ENCODE results near the gene DCC. TPM values are rescaled to one million over a fixed set of nuclear protein-coding genes. Genes with fewer than 3 reads are reported as not detected.

Gene DCC
- total and polyA plus RNA-seq, 7 experiments from 2014 or later: not detected

- Mint-ChIP-seq H3K4me3 (no peak overlapping the region), H3K27ac (no peak overlapping the region), H3K27me3 (peaks cover 0 to 4% (median 0%) of the 10 kb centered on the region in 5 donors), H3K4me1 (no peaks in the 10 kb centered on the region), H3K9me3 (peaks cover 0 to 11% (median 3%) of the 10 kb centered on the region in 11 donors), H3K36me3 (peaks cover 0 to 5% (median 0%) of the 10 kb centered on the region in 5 donors)
- CTCF ChIA-PET: no interaction called here
- intact Hi-C loops (cut with micrococcal nuclease): no loop called here
- Histone ChIP-seq H3K9me3 (ENCODE audit: control insufficient read depth in 2 of 3, low read length in 3 of 3) (no peaks in the 10 kb centered on the region), H3K36me3 (ENCODE audit: control insufficient read depth in 2 of 3, insufficient read depth in 3 of 3, low read length in 3 of 3) (no peaks in the 10 kb centered on the region), H3K4me1 (ENCODE audit: control insufficient read depth in 2 of 2, insufficient read depth in 2 of 2, low read length in 2 of 2) (no peaks in the 10 kb centered on the region), H3K4me3 (ENCODE audit: low read length) (no peak overlapping the region), H3K27ac (ENCODE audit: low read depth, low read length) (no peak overlapping the region), H3K27me3 (ENCODE audit: control insufficient read depth in 2 of 2, insufficient read depth in 2 of 2, low read length in 2 of 2) (no peaks in the 10 kb centered on the region)
- DNase-seq: no peak
- ATAC-seq: no peak
- POLR2A ChIA-PET: no interaction called here
Measured at GRCh38 chr18:52701219-52701935, 361.4 kb downstream of the DCC start.

GRCh38 chr18:52715421-52715820 lies 375.4 kb downstream of the DCC start:
- Mint-ChIP-seq H3K36me3 (peaks cover 0 to 8% (median 0%) of the 10 kb centered on the region in 5 donors), H3K4me3 (no peak overlapping the region), H3K9me3 (peaks cover 0 to 10% (median 0%) of the 10 kb centered on the region in 11 donors), H3K27ac (no peak overlapping the region), H3K27me3 (peaks cover 0 to 4% (median 0%) of the 10 kb centered on the region in 5 donors), H3K4me1 (no peaks in the 10 kb centered on the region)
- ChIA-PET CTCF (no interaction called here), POLR2A (no interaction called here)
- Histone ChIP-seq H3K4me3 (ENCODE audit: low read length) (no peak overlapping the region), H3K36me3 (ENCODE audit: control insufficient read depth in 2 of 3, insufficient read depth in 3 of 3, low read length in 3 of 3) (no peaks in the 10 kb centered on the region), H3K4me1 (ENCODE audit: control insufficient read depth in 2 of 2, insufficient read depth in 2 of 2, low read length in 2 of 2) (no peaks in the 10 kb centered on the region), H3K9me3 (ENCODE audit: control insufficient read depth in 2 of 3, low read length in 3 of 3) (no peaks in the 10 kb centered on the region), H3K27me3 (ENCODE audit: control insufficient read depth in 2 of 2, insufficient read depth in 2 of 2, low read length in 2 of 2) (no peaks in the 10 kb centered on the region), H3K27ac (ENCODE audit: low read depth, low read length) (no peak overlapping the region)
- no peak for DNase-seq
- ATAC-seq: no peak
- intact Hi-C loops (cut with micrococcal nuclease): no loop called here

GRCh38 chr18:52715991-52716390 lies 376.0 kb downstream of the DCC start:
- H3K27me3 ChIP-seq (ENCODE audit: control insufficient read depth in 2 of 2, insufficient read depth in 2 of 2, low read length in 2 of 2): no peaks in the 10 kb centered on the region
- H3K36me3 ChIP-seq (ENCODE audit: control insufficient read depth in 2 of 3, insufficient read depth in 3 of 3, low read length in 3 of 3): no peaks in the 10 kb centered on the region
- no peak overlapping the region for H3K27ac Mint-ChIP-seq
- intact Hi-C loops (cut with micrococcal nuclease): no loop called here
- POLR2A ChIA-PET: no interaction called here
- no peak overlapping the region for H3K27ac ChIP-seq (ENCODE audit: low read depth, low read length)
- H3K9me3 Mint-ChIP-seq: peaks cover 0 to 10% (median 0%) of the 10 kb centered on the region in 11 donors
- H3K9me3 ChIP-seq (ENCODE audit: control insufficient read depth in 2 of 3, low read length in 3 of 3): no peaks in the 10 kb centered on the region
- no peaks in the 10 kb centered on the region for H3K4me1 ChIP-seq (ENCODE audit: control insufficient read depth in 2 of 2, insufficient read depth in 2 of 2, low read length in 2 of 2)
- H3K4me3 ChIP-seq (ENCODE audit: low read length): no peak overlapping the region
- no peak for ATAC-seq
- no peaks in the 10 kb centered on the region for H3K4me1 Mint-ChIP-seq
- CTCF ChIA-PET: no interaction called here
- DNase-seq: no peak
- H3K36me3 Mint-ChIP-seq: peaks cover 0 to 8% (median 0%) of the 10 kb centered on the region in 5 donors
- no peak overlapping the region for H3K4me3 Mint-ChIP-seq
- peaks cover 0 to 5% (median 0%) of the 10 kb centered on the region in 5 donors for H3K27me3 Mint-ChIP-seq

GRCh38 chr18:52716973-52717372 lies 377.0 kb downstream of the DCC start:
- DNase-seq (no peak), ATAC-seq (no peak)
- no peak overlapping the region for H3K27ac ChIP-seq (ENCODE audit: low read depth, low read length)
- no peaks in the 10 kb centered on the region for H3K36me3 ChIP-seq (ENCODE audit: control insufficient read depth in 2 of 3, insufficient read depth in 3 of 3, low read length in 3 of 3)
- Mint-ChIP-seq H3K4me1 (no peaks in the 10 kb centered on the region), H3K27ac (no peak overlapping the region), H3K27me3 (peaks cover 0 to 5% (median 0%) of the 10 kb centered on the region in 5 donors), H3K36me3 (peaks cover 0 to 8% (median 0%) of the 10 kb centered on the region in 5 donors), H3K4me3 (no peak overlapping the region), H3K9me3 (peaks cover 0 to 10% (median under 1%) of the 10 kb centered on the region in 11 donors)
- CTCF ChIA-PET: no interaction called here
- intact Hi-C loops (cut with micrococcal nuclease): no loop called here
- POLR2A ChIA-PET: no interaction called here
- no peak overlapping the region for H3K4me3 ChIP-seq (ENCODE audit: low read length)
- H3K9me3 ChIP-seq (ENCODE audit: control insufficient read depth in 2 of 3, low read length in 3 of 3): no peaks in the 10 kb centered on the region
- H3K27me3 ChIP-seq (ENCODE audit: control insufficient read depth in 2 of 2, insufficient read depth in 2 of 2, low read length in 2 of 2): no peaks in the 10 kb centered on the region
- no peaks in the 10 kb centered on the region for H3K4me1 ChIP-seq (ENCODE audit: control insufficient read depth in 2 of 2, insufficient read depth in 2 of 2, low read length in 2 of 2)

- Mint-ChIP-seq H3K36me3 (peaks cover 0 to 3% (median 0%) of the 10 kb centered on the region in 5 donors), H3K4me1 (no peaks in the 10 kb centered on the region), H3K9me3 (peaks cover 0 to 19% (median 5%) of the 10 kb centered on the region in 11 donors), H3K4me3 (no peak overlapping the region), H3K27me3 (peaks cover 0 to 5% (median 0%) of the 10 kb centered on the region in 5 donors), H3K27ac (no peak overlapping the region)
- ChIA-PET POLR2A (no interaction called here), CTCF (no interaction called here)
- DNase-seq: no peak
- Histone ChIP-seq H3K4me3 (ENCODE audit: low read length) (no peak overlapping the region), H3K27me3 (ENCODE audit: control insufficient read depth in 2 of 2, insufficient read depth in 2 of 2, low read length in 2 of 2) (no peaks in the 10 kb centered on the region), H3K4me1 (ENCODE audit: control insufficient read depth in 2 of 2, insufficient read depth in 2 of 2, low read length in 2 of 2) (no peaks in the 10 kb centered on the region), H3K9me3 (ENCODE audit: control insufficient read depth in 2 of 3, low read length in 3 of 3) (no peaks in the 10 kb centered on the region), H3K27ac (ENCODE audit: low read depth, low read length) (no peak overlapping the region), H3K36me3 (ENCODE audit: control insufficient read depth in 2 of 3, insufficient read depth in 3 of 3, low read length in 3 of 3) (no peaks in the 10 kb centered on the region)
- ATAC-seq: no peak
- intact Hi-C loops (cut with micrococcal nuclease): no loop called here
Measured at GRCh38 chr18:52722904-52723303, 382.9 kb downstream of the DCC start.

DNA sequence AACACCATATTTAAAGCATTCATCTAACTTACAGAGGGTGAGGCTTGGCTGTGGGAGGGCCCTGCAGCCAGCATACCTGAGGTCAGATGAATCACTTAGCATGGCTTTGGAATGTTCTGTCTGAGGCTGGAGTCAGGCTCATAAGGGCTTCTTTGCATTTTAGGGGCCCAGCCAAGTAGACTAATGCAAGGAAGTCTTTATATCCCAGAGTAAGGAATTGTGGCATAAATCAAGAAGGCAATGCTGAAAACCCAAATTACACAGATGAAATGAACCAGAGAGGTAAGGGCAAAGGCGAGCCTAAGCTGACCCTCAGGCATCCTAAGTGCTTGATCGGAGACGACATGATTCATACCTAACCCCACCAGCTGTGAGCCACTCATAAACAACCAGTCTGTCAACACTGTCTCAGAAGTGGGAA lies 383.6 kb downstream of the DCC start:
- intact Hi-C loops (cut with micrococcal nuclease): no loop called here
- no peak overlapping the region for H3K27ac Mint-ChIP-seq
- Histone ChIP-seq H3K4me1 (ENCODE audit: control insufficient read depth in 2 of 2, insufficient read depth in 2 of 2, low read length in 2 of 2) (no peaks in the 10 kb centered on the region), H3K9me3 (ENCODE audit: control insufficient read depth in 2 of 3, low read length in 3 of 3) (no peaks in the 10 kb centered on the region), H3K36me3 (ENCODE audit: control insufficient read depth in 2 of 3, insufficient read depth in 3 of 3, low read length in 3 of 3) (no peaks in the 10 kb centered on the region), H3K27ac (ENCODE audit: low read depth, low read length) (no peak overlapping the region), H3K4me3 (ENCODE audit: low read length) (no peak overlapping the region), H3K27me3 (ENCODE audit: control insufficient read depth in 2 of 2, insufficient read depth in 2 of 2, low read length in 2 of 2) (no peaks in the 10 kb centered on the region)
- DNase-seq (no peak), ATAC-seq (no peak)
- no peaks in the 10 kb centered on the region for H3K4me1 Mint-ChIP-seq
- peaks cover 0 to 5% (median 0%) of the 10 kb centered on the region in 5 donors for H3K27me3 Mint-ChIP-seq
- no peak overlapping the region for H3K4me3 Mint-ChIP-seq
- peaks cover 0 to 24% (median 5%) of the 10 kb centered on the region in 11 donors for H3K9me3 Mint-ChIP-seq
- ChIA-PET CTCF (no interaction called here), POLR2A (no interaction called here)
- peaks cover 0 to 3% (median 0%) of the 10 kb centered on the region in 5 donors for H3K36me3 Mint-ChIP-seq

GRCh38 chr18:52730972-52731619 lies 391.1 kb downstream of the DCC start:
- no peak overlapping the region for H3K27ac ChIP-seq (ENCODE audit: low read depth, low read length)
- Mint-ChIP-seq H3K27me3 (peaks cover 0 to 7% (median 0%) of the 10 kb centered on the region in 5 donors), H3K27ac (no peak overlapping the region), H3K4me3 (no peak overlapping the region), H3K36me3 (no peaks in the 10 kb centered on the region), H3K9me3 (peaks cover 0 to 11% (median 2%) of the 10 kb centered on the region in 11 donors), H3K4me1 (no peaks in the 10 kb centered on the region)
- H3K36me3 ChIP-seq (ENCODE audit: control insufficient read depth in 2 of 3, insufficient read depth in 3 of 3, low read length in 3 of 3): no peaks in the 10 kb centered on the region
- no peak overlapping the region for H3K4me3 ChIP-seq (ENCODE audit: low read length)
- intact Hi-C loops (cut with micrococcal nuclease): no loop called here
- H3K27me3 ChIP-seq (ENCODE audit: control insufficient read depth in 2 of 2, insufficient read depth in 2 of 2, low read length in 2 of 2): no peaks in the 10 kb centered on the region
- H3K4me1 ChIP-seq (ENCODE audit: control insufficient read depth in 2 of 2, insufficient read depth in 2 of 2, low read length in 2 of 2): no peaks in the 10 kb centered on the region
- no peaks in the 10 kb centered on the region for H3K9me3 ChIP-seq (ENCODE audit: control insufficient read depth in 2 of 3, low read length in 3 of 3)
- ChIA-PET CTCF (no interaction called here), POLR2A (no interaction called here)
- no peak for ATAC-seq
- no peak for DNase-seq

Data from naive thymus-derived CD4-positive, alpha-beta T cell (primary cell).